ENCODE data around the gene BAHCC1. TPM values are rescaled to one million over a fixed set of nuclear protein-coding genes. Genes with fewer than 3 reads are reported as not detected.

The BAHCC1 gene
- total RNA-seq, 1 experiment from 2014 or later = 3.1 TPM

DNA sequence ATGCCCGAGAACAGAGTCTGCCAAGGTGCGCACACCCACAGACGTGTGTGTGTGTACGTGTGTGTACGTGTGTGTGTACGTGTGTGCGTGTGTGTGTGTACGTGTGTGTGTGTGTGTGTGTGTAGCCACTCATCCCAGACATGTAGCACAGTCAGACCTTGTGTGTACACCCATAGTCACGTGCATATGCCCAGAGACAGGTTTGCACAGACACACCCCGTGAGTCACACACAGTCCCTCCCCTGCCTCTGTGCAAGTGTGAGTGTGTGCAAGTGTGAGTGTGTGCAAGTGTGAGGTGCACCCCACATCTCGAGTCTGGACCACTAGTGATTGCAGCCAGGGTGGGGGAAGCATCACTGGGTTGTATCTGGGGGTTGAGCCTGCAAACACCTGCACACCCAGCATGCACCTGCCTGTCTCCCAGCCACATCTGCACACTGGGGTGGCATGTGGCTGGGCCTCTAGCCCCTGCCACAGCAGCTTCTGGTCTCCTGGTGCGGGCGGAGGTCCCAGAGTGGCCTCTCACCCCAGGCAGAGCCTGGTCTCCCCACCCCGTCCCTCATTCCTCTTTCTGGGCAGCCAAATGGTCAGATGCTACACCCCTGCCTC lies 23.6 kb downstream of the BAHCC1 start:
- H3K27ac Mint-ChIP-seq = no peak overlapping the region
- Histone ChIP-seq H3K79me2 (ENCODE audit: insufficient read depth, low read length) (no peaks in the 10 kb centered on the region), H3K27me3 (ENCODE audit: insufficient read depth, low read length) (no peaks in the 10 kb centered on the region), H3K56ac (ENCODE audit: insufficient read length, low read depth, low read length) (no peak overlapping the region), H4K5ac (ENCODE audit: insufficient read length, low read depth, low read length) (no peak overlapping the region), H2BK12ac (ENCODE audit: insufficient read length, low read depth, low read length) (no peak overlapping the region), H4K8ac (replicated peaks; ENCODE audit: insufficient read length, low read depth, low read length) (no peak overlapping the region), H4K20me1 (ENCODE audit: control insufficient read depth, insufficient read depth, insufficient read length) (peaks cover 2% of the 10 kb centered on the region), H4K91ac (ENCODE audit: insufficient read length, low read depth, low read length) (no peak overlapping the region), H3K27ac (ENCODE audit: insufficient read length, low read depth, low read length) (no peak overlapping the region), H3K4me2 (ENCODE audit: insufficient read depth, insufficient read length, low read length) (no peak overlapping the region), H2BK120ac (ENCODE audit: low read depth, low read length, poor library complexity, severe bottlenecking) (no peak overlapping the region), H3K4me1 (ENCODE audit: insufficient read depth, low read length) (no peaks in the 10 kb centered on the region), H3K9ac (ENCODE audit: extremely low read depth, insufficient read length, low read length) (no peak overlapping the region), H3K4ac (ENCODE audit: low read depth, low read length) (no peak overlapping the region), H3T11ph (ENCODE audit: low read length) (no peak overlapping the region), H2AK5ac (ENCODE audit: insufficient read length, low read length) (no peak overlapping the region), H2BK20ac (ENCODE audit: low read depth, low read length, poor library complexity, severe bottlenecking) (no peak overlapping the region), H2BK15ac (ENCODE audit: low read depth, low read length) (no peak overlapping the region), H3K9me3 (ENCODE audit: control insufficient read depth, low read depth, low read length) (no peaks in the 10 kb centered on the region), H3K23me2 (ENCODE audit: insufficient read length, low read depth, low read length, poor library complexity, severe bottlenecking) (no peaks in the 10 kb centered on the region), H2AFZ (ENCODE audit: low read length) (no peak overlapping the region), H3K18ac (ENCODE audit: insufficient read length, low read depth, low read length) (no peak overlapping the region), H3K23ac (ENCODE audit: insufficient read length, low read depth, low read length) (no peak overlapping the region), H3K14ac (ENCODE audit: insufficient read depth, low read length) (no peak overlapping the region; the same call in 1 of the 2 replicates), H2BK5ac (ENCODE audit: insufficient read length, low read length) (no peak overlapping the region), H3K79me1 (ENCODE audit: insufficient read depth, low read depth, low read length, poor library complexity, severe bottlenecking) (no peaks in the 10 kb centered on the region)
- WGBS (ENCODE audit: extremely low coverage, insufficient read length, low lambda C conversion rate) = no CpG with 5 or more reads among the region's 14 CpGs
- no peak overlapping the region for H3K4me3 Mint-ChIP-seq
- no peaks in the 10 kb centered on the region for H3K36me3 Mint-ChIP-seq (ENCODE audit: insufficient read depth in 1 of 3, low read depth in 3 of 3)
- DNase-seq = no peak
- H3K9me3 Mint-ChIP-seq = no peaks in the 10 kb centered on the region; a peak in 1 of 5 replicates
- H3K27me3 Mint-ChIP-seq (ENCODE audit: low read depth) = no peaks in the 10 kb centered on the region; the same call in 1 of the 2 replicates
- H3K4me1 Mint-ChIP-seq = peaks cover 0 to 2% of the 10 kb centered on the region in 2 experiments; a peak in 2 of 4 replicates
- TF ChIP-seq, protein P1, sequence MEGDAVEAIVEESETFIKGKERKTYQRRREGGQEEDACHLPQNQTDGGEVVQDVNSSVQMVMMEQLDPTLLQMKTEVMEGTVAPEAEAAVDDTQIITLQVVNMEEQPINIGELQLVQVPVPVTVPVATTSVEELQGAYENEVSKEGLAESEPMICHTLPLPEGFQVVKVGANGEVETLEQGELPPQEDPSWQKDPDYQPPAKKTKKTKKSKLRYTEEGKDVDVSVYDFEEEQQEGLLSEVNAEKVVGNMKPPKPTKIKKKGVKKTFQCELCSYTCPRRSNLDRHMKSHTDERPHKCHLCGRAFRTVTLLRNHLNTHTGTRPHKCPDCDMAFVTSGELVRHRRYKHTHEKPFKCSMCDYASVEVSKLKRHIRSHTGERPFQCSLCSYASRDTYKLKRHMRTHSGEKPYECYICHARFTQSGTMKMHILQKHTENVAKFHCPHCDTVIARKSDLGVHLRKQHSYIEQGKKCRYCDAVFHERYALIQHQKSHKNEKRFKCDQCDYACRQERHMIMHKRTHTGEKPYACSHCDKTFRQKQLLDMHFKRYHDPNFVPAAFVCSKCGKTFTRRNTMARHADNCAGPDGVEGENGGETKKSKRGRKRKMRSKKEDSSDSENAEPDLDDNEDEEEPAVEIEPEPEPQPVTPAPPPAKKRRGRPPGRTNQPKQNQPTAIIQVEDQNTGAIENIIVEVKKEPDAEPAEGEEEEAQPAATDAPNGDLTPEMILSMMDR (conservative IDR thresholded peaks at IDR 0.05) = no peak
